CD4-positive, alpha-beta T cell (primary cell): ENCODE measurements around the gene PTPRN2. TPM values are rescaled to one million over a fixed set of nuclear protein-coding genes. Genes with fewer than 3 reads are reported as not detected.

ENCODE experiments used
- ATAC-seq: fragments of 200-7000 bp; cut with Tn5 transposase; one replicate; pipeline ENCODE4 v1.10.0; 2022; ENCODE audit warnings: mild to moderate bottlenecking; ENCODE audit not compliant: poor library complexity
- CTCF ChIA-PET: fragments of 350-600 bp; sonication (Branson Sonifier 250); formaldehyde crosslinking; loops from one replicate; lab custom pipeline; 2021; ENCODE audit warnings: antibody characterized with exemption, inconsistent platforms; lab: Charles Lee
- POLR2A ChIA-PET: fragments of 350-600 bp; sonication (Branson Sonifier 250); formaldehyde crosslinking; loops from one replicate; lab custom pipeline; 2021; ENCODE audit warnings: antibody characterized with exemption, inconsistent platforms; lab: Charles Lee
- DNase-seq, 14 experiments: peaks; one replicate each; pipeline ENCODE4 v3.0.0-alpha.2; 2013 to 2020; ENCODE audit warnings: mixed read lengths in 2 of 14
- H3K27ac ChIP-seq, 2 donors: one replicate each; pipeline versions ENCODE4 v1.5.1 to v1.7.0; 2013; ENCODE audit warnings: low read length in 2 of 2, low read depth in 1 of 2, mild to moderate bottlenecking in 1 of 2
- H3K27me3 ChIP-seq, 2 experiments: 1 replicate in 1 of 2; 2 replicates in 1 of 2; pipeline versions ENCODE4 v1.6.1 to v1.7.0; 2013; ENCODE audit warnings: low read length in 2 of 2, control low read depth in 1 of 2, mild to moderate bottlenecking in 1 of 2, moderate library complexity in 1 of 2; ENCODE audit not compliant: insufficient read depth in 2 of 2, control insufficient read depth in 1 of 2
- H3K36me3 ChIP-seq: one replicate; pipeline ENCODE4 v1.6.1; 2013; ENCODE audit warnings: low read length, control low read depth; ENCODE audit not compliant: insufficient read depth
- H3K4me1 ChIP-seq: one replicate; pipeline ENCODE4 v1.6.1; 2013; ENCODE audit warnings: low read length, control low read depth; ENCODE audit not compliant: insufficient read depth
- H3K4me3 ChIP-seq: one replicate; pipeline ENCODE4 v1.5.1; 2013; ENCODE audit warnings: mild to moderate bottlenecking, low read length, moderate library complexity
- H3K9me3 ChIP-seq, 2 experiments: 1 replicate in 1 of 2; 2 replicates in 1 of 2; pipeline versions ENCODE4 v1.6.1 to v1.7.0; 2013; ENCODE audit warnings: low read length in 2 of 2, mild to moderate bottlenecking in 2 of 2, control low read depth in 1 of 2, moderate library complexity in 1 of 2; ENCODE audit not compliant: control insufficient read depth in 1 of 2, insufficient read depth in 1 of 2
- H3K27ac Mint-ChIP-seq: one replicate; pipeline ENCODE4 v1.8.0; 2020; ENCODE audit warnings: mixed read lengths
- H3K27me3 Mint-ChIP-seq: one replicate; pipeline ENCODE4 v1.8.0; 2021; ENCODE audit warnings: mixed read lengths
- H3K36me3 Mint-ChIP-seq: one replicate; pipeline ENCODE4 v1.8.0; 2021; ENCODE audit warnings: low read depth, mixed read lengths
- H3K4me1 Mint-ChIP-seq: one replicate; pipeline ENCODE4 v1.8.0; 2021; ENCODE audit warnings: low read depth, mixed read lengths
- H3K4me3 Mint-ChIP-seq: one replicate; pipeline ENCODE4 v1.8.0; 2020; ENCODE audit warnings: mild to moderate bottlenecking, mixed read lengths
- H3K9me3 Mint-ChIP-seq: one replicate; pipeline ENCODE4 v1.8.0; 2020; ENCODE audit warnings: mixed read lengths
- intact Hi-C, 2 experiments: fragments of 100-400 bp; cut with DNase I in 1 of 2; cut with micrococcal nuclease in 1 of 2; formaldehyde crosslinking; loops; one replicate each; pipeline versions ENCODE4 v1.15.1 to v1.9.0; 2023 to 2025; cut with DNase I, micrococcal nuclease
- total RNA-seq, 174 experiments: library from RNA in 2 of 174; stranded (reverse) in 2 of 174; gene quantifications; one replicate each; pipeline ENCODE4 v1.2.3 and lab custom pipeline; 2021 to 2026
- TF ChIP-seq, protein P1 (sequence below): fragments of 200-600 bp; IDR thresholded peaks from one replicate; pipeline ENCODE4 v1.8.0; 2022; ENCODE audit warnings: antibody characterized with exemption, mild to moderate bottlenecking

Gene PTPRN2
- total RNA-seq, 2 experiments from 2014 or later: 0.34 to 0.44 TPM

DNA sequence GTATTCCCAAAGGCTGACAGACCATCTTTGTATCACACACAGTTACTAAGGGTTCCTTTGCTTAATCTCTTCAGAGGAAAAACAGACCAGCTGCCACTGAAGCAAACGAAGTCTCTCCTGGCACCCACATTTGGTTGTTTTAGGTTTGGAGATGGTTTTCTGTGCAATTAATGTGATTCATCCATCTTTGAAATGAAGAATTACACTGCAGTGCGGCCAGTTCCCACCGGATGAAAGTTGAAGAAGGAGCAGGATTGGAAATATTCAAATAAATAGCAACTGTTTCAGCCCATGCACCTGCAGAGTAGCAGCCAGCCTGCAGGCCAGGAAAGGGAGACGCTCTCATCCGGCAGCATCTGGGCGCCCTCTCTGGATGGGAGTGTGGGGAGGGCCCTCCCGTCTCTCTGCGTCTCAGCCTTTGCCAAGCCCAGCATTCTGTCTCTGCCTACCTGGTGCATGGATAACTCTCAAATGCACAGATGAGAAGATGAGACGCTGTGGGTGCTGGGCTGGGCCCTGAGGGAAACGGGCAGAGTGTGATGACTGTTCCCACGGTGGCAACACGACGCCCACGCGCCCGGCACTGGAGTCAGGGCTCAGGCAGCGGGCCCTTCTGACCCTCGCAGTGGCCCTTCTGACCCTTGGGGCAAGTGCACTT lies 214.0 kb downstream of the PTPRN2 start:
- no peak overlapping the region for H3K27ac ChIP-seq
- H3K27ac Mint-ChIP-seq: no peak overlapping the region
- H3K36me3 ChIP-seq: no peaks in the 10 kb centered on the region
- CTCF ChIA-PET: no interaction called here
- H3K4me1 Mint-ChIP-seq: no peaks in the 10 kb centered on the region
- peaks cover 0 to 2% of the 10 kb centered on the region in 2 experiments for H3K27me3 ChIP-seq
- no peak overlapping the region for H3K4me3 ChIP-seq
- intact Hi-C loops: no loop called here
- H3K4me1 ChIP-seq: peaks cover 11% of the 10 kb centered on the region
- DNase-seq (no peak), ATAC-seq (no peak)
- TF ChIP-seq, protein P1, sequence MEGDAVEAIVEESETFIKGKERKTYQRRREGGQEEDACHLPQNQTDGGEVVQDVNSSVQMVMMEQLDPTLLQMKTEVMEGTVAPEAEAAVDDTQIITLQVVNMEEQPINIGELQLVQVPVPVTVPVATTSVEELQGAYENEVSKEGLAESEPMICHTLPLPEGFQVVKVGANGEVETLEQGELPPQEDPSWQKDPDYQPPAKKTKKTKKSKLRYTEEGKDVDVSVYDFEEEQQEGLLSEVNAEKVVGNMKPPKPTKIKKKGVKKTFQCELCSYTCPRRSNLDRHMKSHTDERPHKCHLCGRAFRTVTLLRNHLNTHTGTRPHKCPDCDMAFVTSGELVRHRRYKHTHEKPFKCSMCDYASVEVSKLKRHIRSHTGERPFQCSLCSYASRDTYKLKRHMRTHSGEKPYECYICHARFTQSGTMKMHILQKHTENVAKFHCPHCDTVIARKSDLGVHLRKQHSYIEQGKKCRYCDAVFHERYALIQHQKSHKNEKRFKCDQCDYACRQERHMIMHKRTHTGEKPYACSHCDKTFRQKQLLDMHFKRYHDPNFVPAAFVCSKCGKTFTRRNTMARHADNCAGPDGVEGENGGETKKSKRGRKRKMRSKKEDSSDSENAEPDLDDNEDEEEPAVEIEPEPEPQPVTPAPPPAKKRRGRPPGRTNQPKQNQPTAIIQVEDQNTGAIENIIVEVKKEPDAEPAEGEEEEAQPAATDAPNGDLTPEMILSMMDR: no peak
- H3K9me3 ChIP-seq: peaks cover 0 to 12% of the 10 kb centered on the region in 2 experiments
- H3K9me3 Mint-ChIP-seq: no peaks in the 10 kb centered on the region
- POLR2A ChIA-PET: no interaction called here
- peaks cover 16% of the 10 kb centered on the region for H3K27me3 Mint-ChIP-seq
- no peak overlapping the region for H3K4me3 Mint-ChIP-seq
- no peaks in the 10 kb centered on the region for H3K36me3 Mint-ChIP-seq

DNA sequence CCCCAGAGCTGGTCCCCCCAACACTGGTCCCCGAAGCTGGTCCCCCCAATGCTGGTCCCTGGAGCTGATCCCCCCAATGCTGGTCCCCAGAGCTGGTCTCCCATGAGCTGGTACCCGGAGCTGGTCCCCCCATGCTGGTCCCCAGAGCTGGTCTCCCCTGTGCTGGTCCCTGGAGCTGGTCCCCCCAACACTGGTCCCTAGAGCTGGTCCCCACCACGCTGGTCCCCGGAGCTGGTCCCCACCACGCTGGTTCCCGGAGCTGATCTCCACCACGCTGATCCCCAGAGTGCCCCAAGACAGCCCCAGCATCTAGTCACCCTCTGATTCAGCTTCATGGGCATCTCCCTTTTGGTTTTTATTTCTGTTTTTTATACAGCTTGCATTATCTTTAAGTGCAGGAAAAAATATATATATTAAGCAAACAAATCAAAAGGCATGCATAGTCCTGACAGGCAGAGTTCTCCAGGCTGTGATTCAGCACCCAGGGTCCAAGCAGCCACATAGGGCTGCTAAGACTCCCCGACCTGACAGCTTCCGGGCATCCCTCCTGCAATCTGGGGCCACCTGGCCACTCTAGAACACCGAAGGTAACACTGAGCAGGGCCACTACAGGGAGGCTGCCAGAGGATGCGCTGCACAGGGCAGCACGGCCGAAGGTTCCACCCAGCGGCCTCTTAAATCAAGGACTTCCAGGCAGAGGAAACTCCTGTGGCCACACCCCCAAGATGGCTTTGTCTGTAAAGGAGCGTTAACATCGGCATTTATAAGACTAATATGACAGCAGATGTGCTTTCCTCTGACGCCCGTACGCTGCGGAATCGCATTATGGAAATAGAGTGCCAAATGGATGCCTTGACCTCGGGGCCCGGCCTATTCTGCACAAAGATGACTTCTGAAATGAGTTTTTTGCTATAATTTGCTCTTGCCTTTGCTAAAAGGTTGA lies 215.0 kb downstream of the PTPRN2 start:
- ChIA-PET POLR2A (no interaction called here), CTCF (no interaction called here)
- DNase-seq (no peak), ATAC-seq (no peak)
- no peak overlapping the region for H3K4me3 Mint-ChIP-seq
- no peak overlapping the region for H3K27ac ChIP-seq
- TF ChIP-seq, protein P1: no peak
- H3K4me1 ChIP-seq: peaks cover 11% of the 10 kb centered on the region
- intact Hi-C loops: no loop called here
- no peaks in the 10 kb centered on the region for H3K9me3 Mint-ChIP-seq
- H3K9me3 ChIP-seq: peaks cover 0 to 12% of the 10 kb centered on the region in 2 experiments
- no peak overlapping the region for H3K4me3 ChIP-seq
- H3K27me3 Mint-ChIP-seq: peaks cover 16% of the 10 kb centered on the region
- no peaks in the 10 kb centered on the region for H3K36me3 Mint-ChIP-seq
- no peak overlapping the region for H3K27ac Mint-ChIP-seq
- peaks cover 0 to 2% of the 10 kb centered on the region in 2 experiments for H3K27me3 ChIP-seq
- H3K4me1 Mint-ChIP-seq: no peaks in the 10 kb centered on the region
- H3K36me3 ChIP-seq: no peaks in the 10 kb centered on the region

DNA sequence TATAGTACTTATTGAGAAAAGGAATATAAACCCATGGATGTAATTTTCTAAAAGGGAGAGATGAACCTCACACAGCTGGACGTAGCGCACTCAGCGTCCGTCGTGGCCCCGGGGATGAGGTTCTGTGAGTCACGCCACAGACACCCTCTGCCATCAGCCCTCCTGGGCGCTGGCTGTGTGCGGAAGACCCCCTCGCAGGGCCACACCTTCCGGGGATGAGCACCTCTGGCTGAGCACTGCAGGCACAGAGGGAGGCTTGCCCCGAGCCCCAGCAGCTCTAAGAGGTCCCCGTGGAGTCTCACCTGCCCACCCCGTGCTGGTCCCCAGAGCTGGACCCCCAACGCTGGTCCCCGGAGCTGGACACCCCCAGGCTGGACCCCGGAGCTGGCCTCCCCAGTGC lies 215.8 kb downstream of the PTPRN2 start:
- intact Hi-C loops: no loop called here
- ATAC-seq (no peak), DNase-seq (no peak)
- Histone ChIP-seq H3K9me3 (peaks cover 0 to 15% of the 10 kb centered on the region in 2 experiments), H3K27ac (no peak overlapping the region), H3K36me3 (no peaks in the 10 kb centered on the region), H3K4me3 (no peak overlapping the region), H3K27me3 (peaks cover 0 to 4% of the 10 kb centered on the region in 2 experiments), H3K4me1 (peaks cover 11% of the 10 kb centered on the region)
- H3K27ac Mint-ChIP-seq: no peak overlapping the region
- H3K9me3 Mint-ChIP-seq: no peaks in the 10 kb centered on the region
- ChIA-PET CTCF (no interaction called here), POLR2A (no interaction called here)
- H3K4me3 Mint-ChIP-seq: no peak overlapping the region
- no peaks in the 10 kb centered on the region for H3K4me1 Mint-ChIP-seq
- TF ChIP-seq, protein P1: no peak
- H3K36me3 Mint-ChIP-seq: no peaks in the 10 kb centered on the region
- peaks cover 12% of the 10 kb centered on the region for H3K27me3 Mint-ChIP-seq
